Measurements from ENCODE around the gene TNRC18. TPM values are rescaled to one million over a fixed set of nuclear protein-coding genes. Genes with fewer than 3 reads are reported as not detected.

TNRC18 gene
- polyA plus RNA-seq, 1 of the 3 experiments (the other 2 are of a cell fraction): 34.4 TPM

- H4K20me1 ChIP-seq (ENCODE audit: insufficient read depth): peaks cover 64% of the 10 kb centered on the region
- no peak for TF ChIP-seq USF2 (IDR thresholded peaks at IDR 0.05; ENCODE audit: borderline replicate concordance, low read depth, low read length)
- TF ChIP-seq, protein P1, sequence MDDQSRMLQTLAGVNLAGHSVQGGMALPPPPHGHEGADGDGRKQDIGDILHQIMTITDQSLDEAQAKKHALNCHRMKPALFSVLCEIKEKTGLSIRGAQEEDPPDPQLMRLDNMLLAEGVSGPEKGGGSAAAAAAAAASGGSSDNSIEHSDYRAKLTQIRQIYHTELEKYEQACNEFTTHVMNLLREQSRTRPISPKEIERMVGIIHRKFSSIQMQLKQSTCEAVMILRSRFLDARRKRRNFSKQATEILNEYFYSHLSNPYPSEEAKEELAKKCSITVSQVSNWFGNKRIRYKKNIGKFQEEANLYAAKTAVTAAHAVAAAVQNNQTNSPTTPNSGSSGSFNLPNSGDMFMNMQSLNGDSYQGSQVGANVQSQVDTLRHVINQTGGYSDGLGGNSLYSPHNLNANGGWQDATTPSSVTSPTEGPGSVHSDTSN (IDR thresholded peaks at IDR 0.05): no peak
- TF ChIP-seq REST (IDR thresholded peaks at IDR 0.05; ENCODE audit: low read depth, low read length): no peak
- TF ChIP-seq, protein P2, sequence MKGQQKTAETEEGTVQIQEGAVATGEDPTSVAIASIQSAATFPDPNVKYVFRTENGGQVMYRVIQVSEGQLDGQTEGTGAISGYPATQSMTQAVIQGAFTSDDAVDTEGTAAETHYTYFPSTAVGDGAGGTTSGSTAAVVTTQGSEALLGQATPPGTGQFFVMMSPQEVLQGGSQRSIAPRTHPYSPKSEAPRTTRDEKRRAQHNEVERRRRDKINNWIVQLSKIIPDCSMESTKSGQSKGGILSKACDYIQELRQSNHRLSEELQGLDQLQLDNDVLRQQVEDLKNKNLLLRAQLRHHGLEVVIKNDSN (IDR thresholded peaks at IDR 0.05; ENCODE audit: borderline replicate concordance, low read depth): no peak
- TF ChIP-seq, protein P3, sequence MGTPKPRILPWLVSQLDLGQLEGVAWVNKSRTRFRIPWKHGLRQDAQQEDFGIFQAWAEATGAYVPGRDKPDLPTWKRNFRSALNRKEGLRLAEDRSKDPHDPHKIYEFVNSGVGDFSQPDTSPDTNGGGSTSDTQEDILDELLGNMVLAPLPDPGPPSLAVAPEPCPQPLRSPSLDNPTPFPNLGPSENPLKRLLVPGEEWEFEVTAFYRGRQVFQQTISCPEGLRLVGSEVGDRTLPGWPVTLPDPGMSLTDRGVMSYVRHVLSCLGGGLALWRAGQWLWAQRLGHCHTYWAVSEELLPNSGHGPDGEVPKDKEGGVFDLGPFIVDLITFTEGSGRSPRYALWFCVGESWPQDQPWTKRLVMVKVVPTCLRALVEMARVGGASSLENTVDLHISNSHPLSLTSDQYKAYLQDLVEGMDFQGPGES (IDR thresholded peaks at IDR 0.05; ENCODE audit: low read depth, low read length): no peak
- TF ChIP-seq SMC3 (IDR thresholded peaks at IDR 0.05; ENCODE audit: low read depth, low read length): no peak
- no peak for TF ChIP-seq FOXJ3 (CRISPR knock-in tag; IDR thresholded peaks at IDR 0.05)
- TF ChIP-seq GABPA (IDR thresholded peaks at IDR 0.05; ENCODE audit: low read depth): no peak
- 97% methylated on average over 12 of the region's 18 CpGs for WGBS (ENCODE audit: low lambda C conversion rate)
- no peaks in the 10 kb centered on the region for H3K27me3 ChIP-seq (ENCODE audit: insufficient read depth)
- peaks cover 86% of the 10 kb centered on the region for H3K79me2 ChIP-seq (ENCODE audit: insufficient read depth)
- peaks cover 42% of the 10 kb centered on the region in 2 experiments for H3K36me3 ChIP-seq (replicated peaks in 1 of 2; ENCODE audit: control insufficient read depth in 1 of 2, insufficient read depth in 2 of 2, low read length in 1 of 2)
- H3K9me3 ChIP-seq: no peaks in the 10 kb centered on the region
- peaks cover 6% of the 10 kb centered on the region for H3F3A ChIP-seq (replicated peaks; ENCODE audit: insufficient read depth)
- H3K4me3 ChIP-seq (ENCODE audit: low read depth in 2 of 2, low read length in 1 of 2): no peak overlapping the region
- CTCF ChIA-PET: interaction anchor here (0.6 to 7.9 kb wide), 7 partner anchors 13 to 132 kb away, joined by 3 to 150 read pairs (median 8); no protein-coding TSS in a partner anchor
- no peak overlapping the region for H2AFZ ChIP-seq (ENCODE audit: low read depth)
- H3K9ac ChIP-seq: no peak overlapping the region
- no peak overlapping the region for H3K4me2 ChIP-seq
- H3K4me1 ChIP-seq (ENCODE audit: control insufficient read depth in 1 of 2, insufficient read depth in 2 of 2, low read depth in 1 of 2, low read length in 1 of 2): no peaks in the 10 kb centered on the region
- H3K9me2 ChIP-seq: no peaks in the 10 kb centered on the region
- no peak overlapping the region for H3K27ac ChIP-seq (ENCODE audit: low read depth in 2 of 2, low read length in 1 of 2)
- no peak for DNase-seq
- POLR2A ChIA-PET: no interaction called here
Measured at GRCh38 chr7:5362466-5362865, 61.2 kb downstream of the TNRC18 start.

Measured in SK-N-SH (cell line).